ENCODE data around the gene LHFPL6.

DNA sequence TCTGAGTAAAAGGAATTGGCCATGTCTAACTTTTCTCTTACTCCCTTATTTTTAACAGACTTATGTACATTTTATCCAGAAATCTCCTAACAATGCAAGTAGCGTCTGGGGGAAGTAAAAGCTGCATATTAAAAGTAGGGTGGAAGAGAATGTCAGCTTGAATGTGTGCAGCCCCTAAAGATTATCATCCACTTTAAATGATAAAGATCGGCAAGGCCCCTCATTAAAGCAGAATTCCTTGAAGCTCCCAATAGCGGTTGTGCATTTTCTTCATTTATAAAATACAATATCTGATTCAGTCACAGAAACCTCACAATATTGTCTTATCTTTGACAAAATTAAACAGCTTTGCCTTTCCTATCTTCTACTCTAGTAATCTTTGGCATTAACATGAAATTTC is 184.6 kb downstream of the LHFPL6 start:
- TF ChIP-seq CTCF (conservative IDR thresholded peaks at IDR 0.05 in 1 of 2, IDR thresholded peaks at IDR 0.05 in 1 of 2; ENCODE audit: extremely low read depth in 1 of 2, insufficient read depth in 1 of 2, low read depth in 1 of 2, low read length in 2 of 2) (no peak), EZH2 (IDR thresholded peaks at IDR 0.05; ENCODE audit: borderline replicate concordance, low read length) (no peak)

All from mammary epithelial cell (primary cell).